Bone marrow (tissue), 2 donors: ENCODE results near the gene PBOV1.
"Not testable (repeated sequence)": the region's sequence is repeated elsewhere in the genome, so short reads cannot be mapped to it uniquely, and the experiment has no call there.

Experiments
- DNase-seq, 2 donors: peaks; one replicate each; lab custom pipeline; 2025; lab: John Stamatoyannopoulos, UW

PBOV1 gene

GRCh38 chr6:138237463-138237862 is 19.2 kb upstream of the PBOV1 start:
- DNase-seq = no peak

GRCh38 chr6:138235693-138236092 is 17.4 kb upstream of the PBOV1 start:
- DNase-seq = no peak

GRCh38 chr6:138235205-138235604 is 16.9 kb upstream of the PBOV1 start:
- no peak for DNase-seq

DNA sequence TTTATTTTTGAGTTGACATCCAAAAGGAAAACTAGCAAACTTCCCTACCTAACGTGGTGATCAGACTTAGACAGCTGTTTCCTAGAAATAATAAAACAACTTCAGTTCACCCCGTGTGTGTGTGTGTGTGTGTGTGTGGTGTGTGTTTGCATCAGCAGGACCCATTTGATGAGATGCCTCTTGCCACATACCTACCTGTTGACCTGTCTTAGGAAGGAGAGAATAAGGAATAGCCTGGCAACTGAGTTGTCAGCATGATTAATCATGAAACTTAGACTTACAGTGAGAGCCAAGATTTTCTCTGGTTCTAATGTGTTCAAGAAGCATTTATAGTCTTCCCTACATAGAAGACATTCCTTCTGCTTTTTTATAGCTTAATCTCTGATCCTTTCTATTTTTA is 16.1 kb upstream of the PBOV1 start:
- no peak for DNase-seq

- no peak for DNase-seq
These were observed 13.1 kb upstream of the PBOV1 start for GRCh38 chr6:138231381-138231886.

DNA sequence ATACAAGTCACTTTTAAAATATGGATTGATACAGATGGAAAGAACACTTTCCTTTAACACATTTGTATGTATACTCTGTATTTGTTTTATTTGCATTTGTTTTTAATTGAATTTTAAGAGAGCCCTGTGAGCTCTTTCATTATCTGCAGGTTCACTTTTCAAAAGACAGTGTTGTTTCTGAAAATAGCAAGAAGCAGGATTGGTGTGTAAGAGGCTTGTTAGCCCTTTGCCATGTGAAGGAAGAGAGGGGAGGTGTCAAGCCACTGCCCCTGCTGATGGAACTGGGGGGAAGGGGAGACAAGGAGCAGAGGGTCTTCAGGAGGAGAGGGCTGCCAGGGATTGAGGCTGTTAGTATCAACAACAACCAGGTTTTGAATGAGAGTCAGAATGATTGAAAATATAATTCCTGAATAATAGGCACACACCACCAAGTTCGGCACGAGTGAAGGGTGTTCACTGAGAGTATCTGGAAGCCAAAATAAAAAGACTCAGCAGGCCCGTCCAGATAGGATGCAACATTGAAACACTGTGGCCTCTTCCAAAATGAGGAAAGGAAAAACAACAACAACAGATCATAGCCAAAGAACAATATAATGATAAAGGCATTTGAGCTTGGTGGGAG is 12.6 kb upstream of the PBOV1 start:
- no peak for DNase-seq

GRCh38 chr6:138230221-138230620 is 11.9 kb upstream of the PBOV1 start:
- DNase-seq = no peak

- no peak for DNase-seq
These were observed 11.4 kb upstream of the PBOV1 start for GRCh38 chr6:138229663-138230179.

DNA sequence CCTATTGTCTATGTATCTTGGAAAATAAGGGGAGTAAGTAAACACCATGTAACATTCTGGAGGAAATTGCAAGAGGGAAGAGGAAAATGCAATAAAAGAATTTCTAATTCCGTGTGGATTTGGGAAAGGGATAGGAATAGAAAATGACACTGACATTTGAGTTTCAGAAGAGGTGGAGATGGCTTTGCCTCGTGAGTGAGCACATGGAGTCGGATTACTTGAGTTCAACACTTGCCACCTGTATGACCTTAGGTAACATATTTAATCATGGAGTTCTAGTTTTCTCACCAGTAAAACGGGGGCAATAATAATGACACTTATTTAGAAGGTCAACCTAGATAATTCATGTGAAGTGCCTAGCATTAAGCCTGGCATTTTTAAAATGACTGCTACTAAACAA is 10.8 kb upstream of the PBOV1 start:
- no peak for DNase-seq

- DNase-seq = no peak
These were observed 9.1 kb upstream of the PBOV1 start for GRCh38 chr6:138227316-138227781.

- no peak for DNase-seq
These were observed 8.5 kb upstream of the PBOV1 start for GRCh38 chr6:138226700-138227315.

- DNase-seq = no peak
These were observed 7.7 kb upstream of the PBOV1 start for GRCh38 chr6:138225953-138226352.

DNA sequence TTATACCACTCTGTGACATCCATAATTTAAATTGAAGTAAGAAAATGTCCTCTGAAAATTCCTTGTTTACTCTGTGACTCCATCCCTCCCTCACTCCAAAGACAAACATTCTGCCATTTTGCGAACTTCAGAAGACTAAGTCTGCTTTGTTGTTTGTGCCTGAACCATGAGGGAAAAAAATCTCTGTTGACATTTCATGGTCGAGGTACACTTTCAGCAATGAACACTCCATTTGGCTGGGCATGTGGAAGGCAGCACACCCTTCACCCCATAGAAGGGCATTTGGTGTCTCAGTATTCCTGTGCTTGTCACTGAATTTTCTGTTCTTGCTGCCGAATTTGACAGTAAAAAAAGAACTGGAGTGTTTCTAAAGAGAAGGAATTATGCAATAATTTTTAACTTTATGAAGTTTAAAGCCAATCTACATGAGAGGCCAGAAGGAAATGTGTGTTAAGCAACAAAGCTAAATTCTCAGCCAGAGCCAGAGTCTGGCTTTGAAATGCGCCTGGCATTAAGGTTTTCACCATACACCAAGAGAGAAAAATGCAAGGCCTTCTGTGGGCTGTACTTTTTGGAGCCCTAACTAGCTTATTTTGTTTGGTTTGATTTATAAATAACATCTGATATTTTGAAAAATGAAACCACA is 4.7 kb upstream of the PBOV1 start:
- DNase-seq = no peak

DNA sequence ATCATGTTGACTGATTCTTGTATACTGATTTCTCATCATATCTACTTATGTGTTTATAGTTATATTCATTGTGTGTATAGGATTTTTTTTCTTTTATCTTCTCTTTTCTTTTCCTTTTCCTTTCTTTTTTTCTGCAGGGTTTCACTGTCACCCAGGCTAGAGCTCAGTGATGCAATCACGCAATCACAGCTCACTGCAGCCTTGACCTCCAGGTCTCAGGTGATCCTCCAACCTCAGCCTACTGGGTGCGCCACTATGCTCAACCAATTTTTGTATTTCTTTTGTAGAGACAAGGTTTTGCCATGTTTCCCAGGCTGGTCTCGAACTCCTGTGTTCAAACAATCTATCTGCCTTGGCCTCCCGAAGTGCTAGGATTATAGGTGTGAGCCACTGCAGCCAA is 1.6 kb upstream of the PBOV1 start:
- DNase-seq = no peak

GRCh38 chr6:138219398-138219797 is 1.1 kb upstream of the PBOV1 start:
- DNase-seq = no peak

GRCh38 chr6:138215093-138215782 is 3.1 kb downstream of the PBOV1 start:
- DNase-seq = no peak

DNA sequence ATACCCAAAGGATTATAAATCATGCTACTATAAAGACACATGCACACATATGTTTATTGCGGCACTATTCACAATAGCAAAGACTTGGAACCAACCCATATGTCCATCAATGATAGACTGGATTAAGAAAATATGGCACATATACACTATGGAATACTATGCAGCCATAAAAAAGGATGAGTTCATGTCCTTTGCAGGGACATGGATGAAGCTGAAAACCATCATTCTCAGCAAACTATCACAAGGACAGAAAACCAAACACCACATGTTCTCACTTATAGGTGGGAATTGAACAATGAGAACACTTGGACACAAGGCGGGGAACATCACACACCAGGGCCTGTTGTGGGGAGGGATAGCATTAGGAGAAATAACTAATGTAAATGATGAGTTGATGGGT is 5.8 kb downstream of the PBOV1 start:
- DNase-seq = not testable (repeated sequence)

DNA sequence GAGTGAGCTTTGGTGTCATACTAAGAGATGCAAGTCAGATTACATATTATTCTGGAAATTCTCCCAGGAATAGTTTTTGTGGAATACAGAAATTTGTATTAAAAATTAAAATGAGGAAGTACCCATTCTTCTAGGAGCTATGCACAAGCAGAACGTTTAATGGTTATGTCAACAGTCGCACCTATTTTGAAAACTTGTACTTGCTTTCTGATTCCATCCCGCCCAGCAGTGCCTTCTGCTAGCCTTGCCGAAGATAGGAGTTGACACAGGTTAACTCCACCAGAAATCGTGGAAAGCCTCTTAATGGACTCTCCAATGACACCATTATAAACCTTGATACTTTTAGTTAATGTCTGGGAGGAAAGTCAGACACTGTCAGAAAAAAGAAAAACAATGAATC is 6.7 kb downstream of the PBOV1 start:
- no peak for DNase-seq

GRCh38 chr6:138211048-138211581 is 7.2 kb downstream of the PBOV1 start:
- DNase-seq = no peak

DNA sequence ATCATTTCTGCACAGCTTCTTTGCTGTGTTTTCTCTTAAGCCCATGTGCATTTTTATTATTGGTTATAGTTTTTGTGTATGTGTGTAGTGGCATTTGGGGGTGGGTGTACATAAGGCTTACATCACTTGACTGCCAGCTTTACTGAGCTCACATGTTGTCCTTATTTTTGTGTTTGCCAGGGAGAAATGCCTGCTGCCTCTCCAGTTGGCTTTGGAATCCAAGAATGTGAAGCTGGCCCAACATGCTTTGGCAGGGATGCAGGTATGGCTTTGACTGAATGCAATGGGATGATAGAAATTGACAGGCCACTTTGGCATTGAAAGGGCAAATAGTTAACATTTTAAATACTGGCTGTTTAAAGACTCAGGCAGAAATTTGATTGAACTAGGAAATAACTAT is 11.4 kb downstream of the PBOV1 start:
- no peak for DNase-seq

- no peak for DNase-seq
These were observed 12.7 kb downstream of the PBOV1 start for GRCh38 chr6:138205437-138206094.
